Sciatic nerve (tissue), 2 donors: ENCODE data around the gene WNK2. TPM values are rescaled to one million over a fixed set of nuclear protein-coding genes. Genes with fewer than 3 reads are reported as not detected.
"Not testable (repeated sequence)": the region's sequence is repeated elsewhere in the genome, so short reads cannot be mapped to it uniquely, and the experiment has no call there.

Experiments used
- ATAC-seq: fragments of 200-7000 bp; cut with Tn5 transposase; one replicate; pipeline ENCODE4 v1.9.1; 2020; ENCODE audit warnings: mild to moderate bottlenecking, moderate library complexity
- DNase-seq: peaks from one replicate; pipeline ENCODE4 v3.0.0-alpha.2; 2020; ENCODE audit warnings: low spot score
- intact Hi-C: fragments of 100-400 bp; cut with DNase I; formaldehyde crosslinking; loops from one replicate; pipeline ENCODE4 v1.14.2; 2022
- total RNA-seq: library from RNA; stranded (reverse); fragmentation: NEBNext Ultra II Directional; extraction: Animal tissue kit (Norgen Biotek cat#: 25700); gene quantifications from one replicate; pipeline ENCODE4 v1.2.1, GENCODE V29; 2021
- donor health status: DM: no; HTN: no; CAD: no.
- donor health status: DM: no; HTN: no; CAD: no.

The WNK2 gene
- total RNA-seq, 1 donor from 2014 or later: 6.6 TPM

DNA sequence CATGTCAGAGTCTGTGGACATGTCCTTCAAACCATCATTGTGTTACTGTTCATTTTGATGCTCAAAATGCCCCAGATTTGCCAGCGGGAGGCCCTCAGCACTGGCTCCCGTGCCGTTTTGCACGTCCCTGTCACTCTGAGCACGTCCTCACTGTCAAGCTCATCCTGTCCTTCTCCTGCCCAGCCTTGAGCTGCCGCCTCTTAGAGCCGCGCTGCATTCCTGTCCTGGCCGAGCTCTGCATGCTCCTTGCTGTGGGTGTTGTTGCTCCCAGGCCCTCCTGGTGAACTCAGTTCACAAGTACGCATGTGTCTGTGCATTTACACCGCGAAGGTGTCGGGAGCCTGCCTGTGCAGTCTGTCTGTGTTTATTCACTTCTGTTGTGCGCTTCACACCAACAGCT lies 62.2 kb downstream of the WNK2 start:
- DNase-seq (no peak), ATAC-seq (no peak)
- intact Hi-C loops: no loop called here

DNA sequence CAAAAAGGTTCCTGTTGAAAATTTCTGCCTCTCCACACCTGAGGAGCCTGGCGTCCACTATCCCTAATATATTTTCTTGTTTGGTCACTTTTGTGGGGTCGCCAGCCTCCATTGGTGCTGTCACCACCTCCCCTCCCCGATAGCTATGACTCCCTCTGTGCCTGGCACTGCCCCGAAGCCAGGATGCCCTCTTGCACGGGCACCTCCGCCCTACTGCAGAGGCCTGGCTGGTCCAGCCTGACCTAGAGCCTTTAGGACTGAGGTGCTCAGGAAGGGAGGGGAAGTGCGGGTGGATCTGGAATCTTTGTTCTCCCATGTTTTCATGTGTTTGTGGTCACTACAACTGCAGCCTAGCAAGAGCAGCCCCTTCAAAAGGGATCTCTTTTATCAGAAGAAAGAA lies 62.6 kb downstream of the WNK2 start:
- ATAC-seq (no peak), DNase-seq (no peak)
- intact Hi-C loops: no loop called here

DNA sequence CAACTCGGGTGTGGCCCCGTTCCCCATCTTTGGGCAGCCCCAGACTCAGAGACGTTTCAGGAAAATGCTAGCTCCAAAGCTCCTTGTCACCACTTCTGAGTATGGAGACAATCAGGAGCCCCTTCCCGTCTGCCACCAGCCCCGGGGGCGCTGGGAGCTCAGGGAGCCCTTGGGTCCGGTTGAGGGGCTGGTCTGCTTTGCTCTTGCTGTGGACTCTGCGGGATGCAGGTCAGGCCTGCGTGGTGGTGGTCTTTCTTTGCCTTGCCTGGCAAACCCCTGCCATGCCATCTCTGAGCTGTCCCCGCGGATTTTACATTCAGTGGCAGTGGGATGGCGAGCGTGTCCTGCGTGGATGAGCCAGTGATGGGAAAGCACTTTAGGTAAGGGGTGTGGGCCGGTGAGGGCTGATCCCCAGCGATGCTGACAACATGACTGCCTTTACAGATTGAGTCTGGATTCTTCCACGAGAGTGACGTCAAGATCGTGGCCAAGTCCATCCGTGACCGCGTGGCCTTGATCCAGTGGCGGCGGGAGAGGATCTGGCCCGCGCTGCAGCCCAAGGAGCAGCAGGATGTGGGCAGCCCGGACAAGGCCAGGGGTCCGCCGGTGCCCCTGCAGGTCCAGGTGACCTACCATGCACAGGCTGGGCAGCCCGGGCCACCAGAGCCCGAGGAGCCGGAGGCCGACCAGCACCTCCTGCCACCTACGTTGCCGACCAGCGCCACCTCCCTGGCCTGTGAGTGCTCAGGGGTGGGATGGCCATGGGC lies 63.3 kb downstream of the WNK2 start:
- DNase-seq: no peak
- no peak for ATAC-seq
- intact Hi-C loops: no loop called here

DNA sequence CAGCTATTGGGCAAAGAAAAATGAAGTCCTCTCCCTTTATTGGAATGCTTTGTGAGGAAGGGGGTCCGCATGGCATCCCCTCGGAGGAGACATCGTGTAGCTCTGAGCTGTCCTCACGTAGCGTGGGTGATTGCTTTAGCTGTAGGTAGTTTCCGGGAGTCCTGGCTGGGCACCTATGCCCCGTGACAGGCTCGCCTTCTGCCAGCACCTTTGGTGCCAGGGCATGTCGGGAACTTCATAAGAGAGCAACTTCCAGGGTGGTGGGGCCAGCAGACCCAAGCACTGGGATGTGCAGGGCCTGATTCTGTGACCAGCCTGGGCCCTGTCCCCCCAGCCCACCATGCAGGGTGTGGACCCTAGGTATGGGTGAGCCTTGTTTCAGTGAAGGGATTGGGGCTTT lies 64.0 kb downstream of the WNK2 start:
- ATAC-seq (no peak), DNase-seq (no peak)
- intact Hi-C loops: no loop called here

DNA sequence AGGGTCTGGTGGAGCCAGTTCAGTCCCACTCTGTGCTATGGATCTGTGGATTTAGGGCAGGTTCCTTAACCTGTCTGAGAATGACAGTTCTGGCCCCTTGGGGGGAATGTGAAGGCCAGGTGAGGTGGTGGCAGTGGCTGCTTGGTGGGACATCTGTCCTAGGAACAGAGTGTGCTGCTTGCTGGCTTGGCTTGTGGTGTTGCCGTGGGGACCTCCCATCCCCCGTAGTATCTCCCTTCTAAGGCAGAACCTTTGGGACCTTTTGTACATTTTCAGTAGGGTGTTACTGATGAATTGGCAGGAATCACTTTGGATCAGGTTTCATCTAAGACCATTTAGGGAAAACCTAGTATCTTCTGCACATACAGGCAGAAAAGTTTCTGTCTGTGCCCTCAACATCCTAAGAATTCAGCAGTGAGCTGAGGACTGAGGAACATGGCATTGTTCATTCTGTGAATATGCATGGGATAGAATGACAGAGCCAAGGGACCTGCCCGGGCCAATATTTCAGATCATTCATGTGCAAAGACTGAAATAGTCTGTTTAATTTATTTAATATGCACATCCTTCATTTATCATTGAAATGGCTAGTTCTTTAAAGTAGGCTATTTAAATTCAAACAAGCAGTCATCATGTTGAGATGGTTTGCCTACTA lies 64.6 kb downstream of the WNK2 start:
- ATAC-seq (peak; percentile 44), DNase-seq (no peak)
- intact Hi-C loops: no loop called here

DNA sequence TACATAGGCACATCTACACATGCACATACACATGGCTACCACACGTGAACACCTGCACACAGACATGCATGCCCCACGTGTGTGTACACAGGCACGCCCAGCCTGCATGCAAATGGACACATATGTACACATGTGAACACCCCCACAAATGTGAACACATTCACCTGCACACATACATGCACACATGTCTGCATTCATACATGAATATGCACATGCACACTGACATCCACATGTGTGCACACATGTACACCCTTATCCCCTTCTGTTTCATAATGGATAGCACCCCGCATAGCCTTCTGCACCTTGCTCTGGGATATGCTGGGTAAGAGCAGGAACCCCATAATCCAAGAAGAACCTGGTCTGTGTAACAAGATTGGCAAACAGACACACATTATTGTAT lies 66.2 kb downstream of the WNK2 start:
- DNase-seq (no peak), ATAC-seq (no peak)
- intact Hi-C loops: no loop called here

DNA sequence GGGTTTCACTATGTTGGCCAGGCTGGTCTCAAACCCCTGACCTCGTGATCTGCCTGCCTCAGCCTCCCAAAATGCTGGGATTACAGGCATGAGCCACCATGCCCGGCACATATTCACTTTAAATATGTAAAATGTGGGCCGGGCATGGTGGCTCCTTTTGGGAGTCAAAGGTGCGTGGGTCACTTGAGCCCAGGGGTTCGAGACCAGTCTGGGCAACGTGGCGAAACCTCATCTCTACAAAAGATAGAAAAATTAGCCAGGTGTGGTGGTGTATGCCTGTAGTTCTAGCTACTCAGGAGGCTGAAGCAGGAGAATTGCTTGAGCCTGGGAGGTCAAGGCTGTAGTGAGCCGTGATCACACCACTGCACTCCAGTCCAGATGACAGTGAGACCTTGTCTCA lies 67.4 kb downstream of the WNK2 start:
- DNase-seq, ATAC-seq, intact Hi-C loops: not testable (repeated sequence)

DNA sequence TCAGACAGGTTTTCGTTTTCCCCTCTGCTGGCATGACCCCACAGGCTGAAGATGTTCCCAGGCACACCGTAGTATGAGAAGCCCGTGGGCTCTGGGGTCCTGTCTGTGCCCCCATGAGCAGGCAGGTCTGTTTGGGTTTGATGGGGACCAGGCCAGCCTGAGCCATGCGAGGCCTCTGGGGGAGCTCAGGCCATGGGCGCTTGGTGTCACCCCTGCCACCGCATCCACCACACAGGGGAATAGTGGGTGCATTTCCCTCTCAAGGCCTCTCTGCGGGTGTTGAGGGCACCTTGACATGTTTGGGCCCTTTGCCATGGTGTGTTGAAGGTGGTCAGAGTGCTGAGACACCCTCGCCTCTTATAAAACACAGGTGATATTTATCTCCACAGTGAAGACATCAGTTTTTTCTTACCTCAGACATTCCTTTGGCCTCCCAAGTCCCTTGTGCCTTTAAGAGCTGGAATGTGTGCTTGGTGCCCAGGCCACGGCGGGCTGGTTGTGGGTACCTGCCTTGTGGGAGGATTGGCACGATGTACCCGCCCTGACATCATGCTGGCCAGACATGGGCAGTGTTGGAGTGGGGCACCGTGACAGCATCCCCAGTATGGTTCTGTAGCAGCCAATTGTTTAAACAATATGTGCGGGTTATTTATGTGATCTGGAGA lies 68.3 kb downstream of the WNK2 start:
- intact Hi-C loops: no loop called here
- DNase-seq (peak; percentile 15), ATAC-seq (no peak)

DNA sequence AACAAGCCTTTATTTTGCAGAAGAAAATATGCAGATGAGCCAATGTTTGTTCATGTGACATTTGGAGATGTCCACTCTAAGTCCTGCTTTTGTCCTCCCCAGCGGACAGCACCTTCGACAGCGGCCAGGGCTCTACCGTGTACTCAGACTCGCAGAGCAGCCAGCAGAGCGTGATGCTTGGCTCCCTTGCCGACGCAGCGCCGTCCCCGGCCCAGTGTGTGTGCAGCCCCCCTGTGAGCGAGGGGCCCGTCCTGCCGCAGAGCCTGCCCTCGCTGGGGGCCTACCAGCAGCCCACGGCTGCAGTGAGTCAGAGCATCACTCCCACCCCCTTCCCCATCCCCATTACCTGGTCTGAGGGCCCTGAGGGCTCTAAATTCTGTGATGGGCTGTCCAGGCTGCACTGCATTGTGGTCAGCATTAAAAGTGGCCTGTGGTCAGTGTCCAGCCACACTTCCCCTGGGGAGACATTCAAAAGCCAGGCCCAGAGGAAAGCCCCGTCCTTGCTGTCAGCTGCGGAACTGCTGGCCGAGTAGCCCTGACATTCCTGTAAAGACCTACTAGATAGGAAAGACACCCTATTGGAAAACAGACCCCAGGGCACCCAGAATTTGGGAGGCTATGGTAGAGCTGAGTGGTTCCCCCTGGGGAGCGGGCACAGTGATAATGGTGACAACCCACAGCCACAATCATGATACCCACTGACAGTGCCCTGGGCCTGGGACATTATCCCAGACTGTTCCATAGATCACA lies 69.0 kb downstream of the WNK2 start:
- intact Hi-C loops: no loop called here
- ATAC-seq (no peak), DNase-seq (peak; percentile 33)

DNA sequence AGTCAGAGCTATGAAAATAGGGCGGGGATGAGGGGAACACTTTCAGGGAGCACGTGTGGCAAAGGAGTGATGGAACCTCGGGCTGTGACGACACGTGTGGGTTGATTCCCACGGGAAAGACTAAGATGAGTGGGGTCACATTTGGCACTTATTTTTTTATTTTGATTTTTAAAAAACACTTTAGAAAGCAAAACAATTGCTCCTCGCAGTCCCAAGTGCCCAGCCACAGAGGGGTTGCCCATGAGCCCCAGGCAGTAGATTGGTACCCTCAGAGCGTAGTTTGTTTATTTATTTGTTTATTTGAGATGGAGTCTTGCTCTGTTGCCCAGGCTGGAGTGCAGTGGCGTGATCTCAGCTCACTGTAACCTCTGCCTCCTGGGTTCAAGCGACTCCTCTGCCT lies 69.7 kb downstream of the WNK2 start:
- no peak for DNase-seq

DNA sequence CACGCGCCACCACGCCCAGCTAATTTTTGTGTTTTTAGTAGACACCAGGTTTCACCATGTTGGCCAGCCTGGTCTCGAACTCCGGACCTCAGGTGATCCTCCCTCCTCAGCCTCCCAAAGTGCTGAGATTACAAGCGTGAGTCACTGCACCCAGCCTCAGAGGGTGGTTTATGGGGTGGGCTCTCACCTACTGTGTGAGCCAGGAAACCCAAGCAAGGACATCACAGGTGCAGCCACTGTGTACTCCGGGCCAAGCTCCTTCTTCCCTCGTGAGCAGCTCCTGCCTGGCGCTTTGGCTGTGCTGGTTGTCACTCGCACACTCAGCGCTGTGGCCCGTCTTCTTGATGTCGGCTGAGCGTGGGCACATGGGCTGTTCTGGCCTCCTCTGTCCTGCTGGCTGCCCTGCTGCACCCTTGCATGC lies 70.1 kb downstream of the WNK2 start:
- ATAC-seq (peak; percentile 21), DNase-seq (peak; percentile 39)
- intact Hi-C loops: no loop called here

More for the DNA sequence above, 69.7 kb downstream of the WNK2 start:
- no peak for ATAC-seq
- intact Hi-C loops: no loop called here

DNA sequence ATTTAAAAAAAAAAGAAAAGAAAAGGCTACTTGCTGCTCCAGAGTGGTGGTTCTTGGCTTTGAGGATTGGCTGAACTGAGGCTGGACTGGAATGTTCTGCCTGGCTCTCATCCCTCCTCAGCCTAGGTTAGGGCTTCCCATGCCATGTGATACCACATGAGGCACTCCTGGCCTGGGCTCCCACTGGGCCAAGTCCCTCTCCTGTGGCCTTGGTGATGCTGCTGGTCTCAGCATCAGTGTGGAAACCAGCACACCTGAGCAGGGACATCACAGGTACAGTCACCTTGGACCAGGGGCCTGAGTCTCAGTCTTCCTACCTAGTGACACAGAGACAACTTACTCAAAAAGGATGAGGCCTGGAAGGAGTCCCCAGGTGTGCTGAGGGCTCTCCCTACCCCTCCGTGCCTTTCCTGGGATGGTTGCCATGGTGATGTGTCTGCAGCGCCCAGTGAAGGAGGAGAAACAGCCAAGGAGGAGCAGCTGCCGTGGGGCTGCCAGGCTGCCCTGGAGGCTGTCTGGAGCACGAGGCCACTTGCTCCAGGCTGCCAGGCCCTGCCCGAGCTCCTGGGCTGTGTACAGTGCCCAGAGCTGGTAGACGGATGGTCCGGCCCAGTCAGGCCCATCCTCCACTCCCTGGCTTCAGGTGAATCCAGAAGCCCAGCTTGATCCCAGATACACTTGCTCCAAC lies 71.0 kb downstream of the WNK2 start:
- DNase-seq (peak; percentile 28), ATAC-seq (no peak)
- intact Hi-C loops: no loop called here

DNA sequence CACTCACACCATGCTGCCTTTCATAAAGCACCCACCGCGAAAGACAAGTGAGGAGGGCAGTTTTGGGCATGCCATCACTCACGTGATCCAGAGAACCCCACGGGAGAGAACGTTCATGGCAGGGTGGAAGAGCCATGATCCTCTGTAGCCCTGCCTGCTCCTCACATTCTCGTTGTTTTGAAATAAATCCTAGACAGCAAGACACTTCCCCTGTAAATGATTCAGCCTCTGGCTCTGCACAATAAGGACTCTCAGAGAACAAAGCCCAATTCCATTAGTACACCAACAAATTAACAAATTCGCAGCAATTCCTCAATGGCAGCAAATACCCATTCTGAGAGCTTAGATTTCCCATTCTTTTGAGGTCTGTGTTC lies 71.5 kb downstream of the WNK2 start:
- DNase-seq: peak; percentile 31
- ATAC-seq: no peak
- intact Hi-C loops: no loop called here

DNA sequence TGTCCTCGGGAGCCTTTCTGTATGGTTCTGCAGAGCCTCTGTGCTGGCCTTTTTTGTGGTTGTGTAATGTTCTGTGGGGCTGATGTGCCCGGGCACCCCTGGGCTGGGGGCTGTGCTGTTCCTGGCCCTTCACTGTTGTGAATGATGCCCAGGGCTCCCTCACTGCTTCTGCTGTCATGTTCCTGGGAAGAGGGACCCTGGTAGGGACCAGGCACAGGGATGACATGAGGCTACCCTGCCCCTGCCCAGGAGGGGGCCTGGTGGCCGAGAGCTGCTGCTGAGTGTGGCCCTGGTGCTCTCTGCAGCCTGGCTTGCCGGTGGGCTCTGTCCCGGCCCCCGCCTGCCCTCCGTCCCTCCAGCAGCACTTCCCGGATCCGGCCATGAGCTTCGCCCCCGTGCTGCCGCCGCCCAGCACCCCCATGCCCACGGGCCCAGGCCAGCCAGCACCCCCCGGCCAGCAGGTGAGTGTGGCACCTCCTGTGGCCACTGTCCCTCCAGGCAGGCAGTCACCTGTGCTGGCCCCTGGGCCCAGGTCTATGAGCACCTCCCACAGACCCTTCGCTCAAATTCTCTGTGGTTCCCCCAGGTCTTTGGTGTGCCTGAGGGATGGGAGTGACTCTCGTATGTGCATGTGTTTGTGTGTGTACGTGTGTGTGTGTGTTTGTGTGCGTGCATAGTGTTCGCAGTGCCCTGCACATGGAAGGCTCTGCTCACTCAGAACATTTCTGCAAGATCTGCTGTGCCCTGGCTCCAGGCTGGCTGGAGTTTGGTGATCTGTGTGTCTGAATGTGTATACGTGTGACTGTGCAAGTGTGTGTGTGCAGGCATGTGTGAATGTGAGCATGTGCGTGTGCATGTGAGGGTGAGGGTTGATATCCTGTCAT lies 72.3 kb downstream of the WNK2 start:
- DNase-seq (no peak), ATAC-seq (no peak)
- intact Hi-C loops: no loop called here

DNA sequence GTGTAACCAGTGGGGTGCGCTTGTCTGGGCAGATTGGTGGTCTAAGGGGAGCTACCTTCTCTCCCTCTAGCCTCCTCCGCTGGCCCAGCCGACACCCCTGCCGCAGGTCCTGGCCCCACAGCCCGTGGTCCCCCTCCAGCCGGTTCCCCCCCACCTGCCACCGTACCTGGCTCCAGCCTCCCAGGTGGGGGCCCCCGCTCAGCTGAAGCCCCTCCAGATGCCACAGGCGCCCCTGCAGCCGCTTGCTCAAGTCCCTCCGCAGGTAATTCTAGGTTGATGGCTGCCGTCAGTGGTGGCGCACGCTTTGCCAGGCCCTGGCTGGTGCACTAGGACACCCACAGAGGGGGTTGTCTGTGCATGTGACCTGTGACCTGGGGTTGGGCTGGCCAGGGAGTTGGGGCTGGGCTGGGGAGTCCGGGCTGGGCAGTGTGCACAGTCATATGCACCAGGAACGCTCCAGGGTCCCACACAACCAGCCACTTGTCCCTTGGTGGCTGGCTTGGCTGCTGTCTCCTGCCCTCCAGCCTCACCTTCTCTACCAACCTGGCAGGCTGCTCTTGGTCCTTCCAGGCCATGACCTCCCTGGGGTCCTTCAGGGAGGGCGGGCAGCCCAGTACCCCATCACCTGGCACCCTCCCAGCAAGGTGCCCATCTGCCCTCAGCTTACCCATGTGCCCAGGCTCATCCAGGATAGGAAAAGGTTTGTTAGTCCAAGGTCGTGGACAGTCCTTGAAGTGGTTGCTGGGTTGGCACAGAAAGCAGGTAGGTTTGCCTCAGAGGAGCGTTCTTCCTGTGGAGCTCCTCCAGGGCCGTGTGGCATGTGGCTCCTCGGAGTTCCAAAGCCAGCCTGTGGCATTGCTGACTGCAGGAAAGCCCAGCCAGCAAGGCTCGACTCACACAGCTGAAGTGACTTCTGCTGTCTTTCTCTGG lies 73.2 kb downstream of the WNK2 start:
- DNase-seq (peak; percentile 50), ATAC-seq (no peak)
- intact Hi-C loops: no loop called here

DNA sequence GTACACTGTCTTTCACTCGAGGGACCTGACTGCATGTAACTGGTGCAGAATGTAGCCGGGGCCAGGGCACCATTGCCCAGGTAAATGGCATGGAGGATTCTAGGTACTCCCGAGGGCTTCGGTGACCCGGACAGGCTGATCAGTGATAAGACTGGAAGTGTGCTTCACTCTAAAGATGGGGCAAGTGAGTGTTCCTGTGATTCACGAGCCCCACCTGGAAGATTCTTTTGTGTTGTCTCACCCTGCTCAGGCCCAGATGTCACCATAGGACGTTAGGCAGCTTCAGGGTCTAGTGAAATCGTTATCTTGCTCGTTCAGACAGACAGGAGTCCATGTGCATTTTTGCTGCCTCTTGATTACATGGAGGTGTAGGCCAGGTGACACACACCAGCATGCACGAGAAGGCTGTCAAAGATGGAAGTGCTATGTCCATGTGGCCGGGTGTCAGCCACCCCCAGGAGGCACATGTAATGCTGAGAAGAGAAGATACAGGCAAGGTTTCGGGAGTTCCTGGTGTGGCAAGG lies 73.9 kb downstream of the WNK2 start:
- DNase-seq: no peak
- ATAC-seq: no peak
- intact Hi-C loops: no loop called here

DNA sequence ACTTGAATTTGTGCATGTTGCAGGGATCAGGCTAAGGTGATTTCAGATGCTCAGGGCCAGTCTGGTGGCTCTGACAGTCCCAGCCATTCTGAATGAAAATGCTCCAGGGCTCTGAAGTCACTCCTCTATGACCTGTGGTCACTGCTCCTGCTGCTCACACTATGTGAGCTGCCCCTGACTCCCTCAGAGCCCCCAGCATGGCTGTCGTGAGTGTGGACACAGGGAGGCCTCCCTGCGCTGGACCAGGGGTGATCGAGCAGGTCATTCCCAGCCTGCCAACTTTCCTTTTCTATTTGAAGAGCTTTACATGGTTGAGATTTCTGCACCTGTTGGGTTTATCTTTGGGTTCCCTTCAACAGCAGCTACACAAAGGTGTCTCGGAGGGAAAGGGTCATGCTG lies 74.5 kb downstream of the WNK2 start:
- DNase-seq (no peak), ATAC-seq (no peak)
- intact Hi-C loops: no loop called here
